ENCODE measurements around the gene CINP.
A peak's percentile ranks its signal among the peaks of the same experiment; 100 is the strongest.

The CINP gene

GRCh38 chr14:102362545-102363181 is at the start of gene CINP, which contains the start of gene TECPR2:
TSS of gene CINP (minus strand) at chr14:102362890. CDS start at chr14:102362851, 39 bp downstream.
TSS of gene TECPR2 (plus strand) at chr14:102362941. CDS start at chr14:102376722, 13,781 bp downstream.
- H3K36me3 Mint-ChIP-seq (ENCODE audit: low read depth), result peaks cover 11% of the 10 kb centered on the region
- no peaks in the 10 kb centered on the region for H3K27me3 Mint-ChIP-seq
- ATAC-seq, result peak; percentile 76
- no peaks in the 10 kb centered on the region for H3K9me3 Mint-ChIP-seq
- peak within 1 kb of the TSS; percentile 97 for H3K27ac Mint-ChIP-seq
- H3K4me3 Mint-ChIP-seq, result no peak within 1 kb of the TSS
- DNase-seq, result peak; percentile 98
- peaks cover 39% of the 10 kb centered on the region for H3K4me1 Mint-ChIP-seq

GRCh38 chr14:102408724-102409123 is 46.0 kb upstream of the CINP start:
- Mint-ChIP-seq H3K27ac (no peak overlapping the region), H3K9me3 (no peaks in the 10 kb centered on the region), H3K4me3 (no peak overlapping the region), H3K27me3 (no peaks in the 10 kb centered on the region), H3K4me1 (peaks cover 2% of the 10 kb centered on the region), H3K36me3 (ENCODE audit: low read depth) (peaks cover 7% of the 10 kb centered on the region)
- DNase-seq (no peak), ATAC-seq (no peak)

- peaks cover 20% of the 10 kb centered on the region for H3K36me3 Mint-ChIP-seq (ENCODE audit: low read depth)
- H3K27me3 Mint-ChIP-seq, result no peaks in the 10 kb centered on the region
- peaks cover 2% of the 10 kb centered on the region for H3K4me1 Mint-ChIP-seq
- no peak overlapping the region for H3K27ac Mint-ChIP-seq
- ATAC-seq (no peak), DNase-seq (no peak)
- peaks cover 14% of the 10 kb centered on the region for H3K9me3 Mint-ChIP-seq
- H3K4me3 Mint-ChIP-seq, result no peak overlapping the region
Observed at GRCh38 chr14:102407258-102407657, 44.6 kb upstream of the CINP start.

GRCh38 chr14:102403028-102403427 is 40.3 kb upstream of the CINP start:
- H3K4me1 Mint-ChIP-seq, result no peaks in the 10 kb centered on the region
- no peak overlapping the region for H3K27ac Mint-ChIP-seq
- H3K4me3 Mint-ChIP-seq, result no peak overlapping the region
- no peak for ATAC-seq
- H3K9me3 Mint-ChIP-seq, result peaks cover 23% of the 10 kb centered on the region
- no peak for DNase-seq
- no peaks in the 10 kb centered on the region for H3K27me3 Mint-ChIP-seq
- H3K36me3 Mint-ChIP-seq (ENCODE audit: low read depth), result peaks cover 25% of the 10 kb centered on the region

- ATAC-seq (no peak), DNase-seq (no peak)
- Mint-ChIP-seq H3K27ac (no peak overlapping the region), H3K36me3 (ENCODE audit: low read depth) (peaks cover 15% of the 10 kb centered on the region), H3K27me3 (no peaks in the 10 kb centered on the region), H3K9me3 (peaks cover 13% of the 10 kb centered on the region), H3K4me1 (peaks cover 20% of the 10 kb centered on the region), H3K4me3 (no peak overlapping the region)
Observed at GRCh38 chr14:102396521-102396920, 33.8 kb upstream of the CINP start.

- peaks cover 20% of the 10 kb centered on the region for H3K4me1 Mint-ChIP-seq
- H3K4me3 Mint-ChIP-seq, result peak overlapping the region; percentile 29
- H3K36me3 Mint-ChIP-seq (ENCODE audit: low read depth), result peaks cover 19% of the 10 kb centered on the region
- no peaks in the 10 kb centered on the region for H3K27me3 Mint-ChIP-seq
- peak; percentile 49 for ATAC-seq
- H3K9me3 Mint-ChIP-seq, result peaks cover 13% of the 10 kb centered on the region
- H3K27ac Mint-ChIP-seq, result peak overlapping the region; percentile 78
- DNase-seq, result peak; percentile 8
Observed at GRCh38 chr14:102394717-102395375, 32.2 kb upstream of the CINP start.

- Mint-ChIP-seq H3K27ac (no peak overlapping the region), H3K27me3 (no peaks in the 10 kb centered on the region), H3K9me3 (peaks cover 5% of the 10 kb centered on the region), H3K4me3 (no peak overlapping the region), H3K4me1 (peaks cover 20% of the 10 kb centered on the region), H3K36me3 (ENCODE audit: low read depth) (peaks cover 10% of the 10 kb centered on the region)
- ATAC-seq (no peak), DNase-seq (no peak)
Observed at GRCh38 chr14:102392506-102392905, 29.8 kb upstream of the CINP start.

- DNase-seq, result no peak
- ATAC-seq, result no peak
- Mint-ChIP-seq H3K27me3 (no peaks in the 10 kb centered on the region), H3K9me3 (peaks cover 5% of the 10 kb centered on the region), H3K4me3 (no peak overlapping the region), H3K4me1 (peaks cover 18% of the 10 kb centered on the region), H3K36me3 (ENCODE audit: low read depth) (peaks cover 10% of the 10 kb centered on the region), H3K27ac (no peak overlapping the region)
Observed at GRCh38 chr14:102390064-102390855, 27.6 kb upstream of the CINP start.

GRCh38 chr14:102389246-102389645 is 26.6 kb upstream of the CINP start:
- no peaks in the 10 kb centered on the region for H3K27me3 Mint-ChIP-seq
- no peak for DNase-seq
- peaks cover 5% of the 10 kb centered on the region for H3K9me3 Mint-ChIP-seq
- no peak overlapping the region for H3K4me3 Mint-ChIP-seq
- H3K27ac Mint-ChIP-seq, result no peak overlapping the region
- H3K36me3 Mint-ChIP-seq (ENCODE audit: low read depth), result peaks cover 10% of the 10 kb centered on the region
- ATAC-seq, result no peak
- peaks cover 12% of the 10 kb centered on the region for H3K4me1 Mint-ChIP-seq

GRCh38 chr14:102387086-102387485 is 24.4 kb upstream of the CINP start:
- DNase-seq (no peak), ATAC-seq (no peak)
- Mint-ChIP-seq H3K4me1 (peaks cover 5% of the 10 kb centered on the region), H3K9me3 (peaks cover 1% of the 10 kb centered on the region), H3K27me3 (no peaks in the 10 kb centered on the region), H3K27ac (no peak overlapping the region), H3K36me3 (ENCODE audit: low read depth) (peaks cover 8% of the 10 kb centered on the region), H3K4me3 (no peak overlapping the region)

- H3K4me3 Mint-ChIP-seq, result no peak overlapping the region
- ATAC-seq (no peak), DNase-seq (no peak)
- H3K4me1 Mint-ChIP-seq, result peaks cover 12% of the 10 kb centered on the region
- no peaks in the 10 kb centered on the region for H3K9me3 Mint-ChIP-seq
- no peaks in the 10 kb centered on the region for H3K27me3 Mint-ChIP-seq
- H3K36me3 Mint-ChIP-seq (ENCODE audit: low read depth), result peaks cover 4% of the 10 kb centered on the region
- H3K27ac Mint-ChIP-seq, result no peak overlapping the region
Observed at GRCh38 chr14:102378830-102379229, 16.1 kb upstream of the CINP start.

GRCh38 chr14:102377696-102378095 is 15.0 kb upstream of the CINP start:
- Mint-ChIP-seq H3K36me3 (ENCODE audit: low read depth) (peaks cover 4% of the 10 kb centered on the region), H3K4me1 (peaks cover 19% of the 10 kb centered on the region), H3K4me3 (no peak overlapping the region), H3K27me3 (no peaks in the 10 kb centered on the region), H3K9me3 (no peaks in the 10 kb centered on the region), H3K27ac (no peak overlapping the region)
- DNase-seq (no peak), ATAC-seq (no peak)

GRCh38 chr14:102375119-102375518 is 12.4 kb upstream of the CINP start:
- Mint-ChIP-seq H3K4me3 (no peak overlapping the region), H3K27me3 (no peaks in the 10 kb centered on the region), H3K27ac (peak overlapping the region; percentile 43), H3K4me1 (peaks cover 25% of the 10 kb centered on the region), H3K36me3 (ENCODE audit: low read depth) (peaks cover 2% of the 10 kb centered on the region), H3K9me3 (no peaks in the 10 kb centered on the region)
- DNase-seq, result no peak
- peak; percentile 78 for ATAC-seq

- no peak overlapping the region for H3K4me3 Mint-ChIP-seq
- no peaks in the 10 kb centered on the region for H3K27me3 Mint-ChIP-seq
- ATAC-seq, result no peak
- H3K36me3 Mint-ChIP-seq (ENCODE audit: low read depth), result peaks cover 2% of the 10 kb centered on the region
- H3K4me1 Mint-ChIP-seq, result peaks cover 25% of the 10 kb centered on the region
- no peak for DNase-seq
- no peaks in the 10 kb centered on the region for H3K9me3 Mint-ChIP-seq
- H3K27ac Mint-ChIP-seq, result no peak overlapping the region
Observed at GRCh38 chr14:102374264-102374663, 11.6 kb upstream of the CINP start.

GRCh38 chr14:102373110-102373509 is 10.4 kb upstream of the CINP start:
- no peaks in the 10 kb centered on the region for H3K27me3 Mint-ChIP-seq
- H3K27ac Mint-ChIP-seq, result no peak overlapping the region
- H3K36me3 Mint-ChIP-seq (ENCODE audit: low read depth), result peaks cover 2% of the 10 kb centered on the region
- ATAC-seq (no peak), DNase-seq (no peak)
- no peak overlapping the region for H3K4me3 Mint-ChIP-seq
- H3K4me1 Mint-ChIP-seq, result peaks cover 35% of the 10 kb centered on the region
- no peaks in the 10 kb centered on the region for H3K9me3 Mint-ChIP-seq
